SIG-M5 treated with dmso at 0.1 percent for 504 hours (cell line): ENCODE data around the gene SMPDL3B.
"Not testable (repeated sequence)": the region's sequence is repeated elsewhere in the genome, so short reads cannot be mapped to it uniquely, and the experiment has no call there.

Source experiments
- DNase-seq: peaks from one replicate; lab custom pipeline; 2025; ENCODE audit not compliant: unreplicated experiment; lab: John Stamatoyannopoulos, UW

The SMPDL3B gene

GRCh38 chr1:27967884-27968466 is 33.2 kb downstream of the SMPDL3B start:
- DNase-seq, result no peak

- DNase-seq, result peak; percentile 40
Measured at GRCh38 chr1:27968692-27969091, 33.9 kb downstream of the SMPDL3B start.

GRCh38 chr1:27970401-27970800 is 35.6 kb downstream of the SMPDL3B start:
- no peak for DNase-seq

GRCh38 chr1:27971674-27972073 is 36.9 kb downstream of the SMPDL3B start:
- DNase-seq, result no peak

- DNase-seq, result no peak
Measured at GRCh38 chr1:27972141-27972540, 37.3 kb downstream of the SMPDL3B start.

- DNase-seq, result no peak
Measured at GRCh38 chr1:27973771-27974416, 39.1 kb downstream of the SMPDL3B start.

GRCh38 chr1:27974417-27974781 is 39.6 kb downstream of the SMPDL3B start:
- DNase-seq, result no peak

- DNase-seq, result peak; percentile 76
Measured at GRCh38 chr1:27979151-27979858, 44.5 kb downstream of the SMPDL3B start.

GRCh38 chr1:27979859-27980201 is 45.0 kb downstream of the SMPDL3B start:
- no peak for DNase-seq

GRCh38 chr1:27980216-27980845 is 45.5 kb downstream of the SMPDL3B start:
- DNase-seq, result no peak

- no peak for DNase-seq
Measured at GRCh38 chr1:27981145-27981544, 46.3 kb downstream of the SMPDL3B start.

GRCh38 chr1:27990920-27991537 is 56.2 kb downstream of the SMPDL3B start:
- DNase-seq, result no peak

- DNase-seq, result no peak
Measured at GRCh38 chr1:27992276-27992675, 57.5 kb downstream of the SMPDL3B start.

GRCh38 chr1:27993241-27993640 is 58.4 kb downstream of the SMPDL3B start:
- DNase-seq, result no peak

GRCh38 chr1:27994060-27994459 is 59.3 kb downstream of the SMPDL3B start:
- peak; percentile 18 for DNase-seq

- not testable (repeated sequence) for DNase-seq
Measured at GRCh38 chr1:27994526-27994925, 59.7 kb downstream of the SMPDL3B start.

- DNase-seq, result no peak
Measured at GRCh38 chr1:27999055-27999454, 64.3 kb downstream of the SMPDL3B start.

- DNase-seq, result no peak
Measured at GRCh38 chr1:28002600-28002999, 67.8 kb downstream of the SMPDL3B start.

- DNase-seq, result not testable (repeated sequence)
Measured at GRCh38 chr1:28003117-28003516, 68.3 kb downstream of the SMPDL3B start.
